K562 (cell line): ENCODE measurements around the gene HLA-DMB. TPM values are rescaled to one million over a fixed set of nuclear protein-coding genes. Genes with fewer than 3 reads are reported as not detected.

Experiments used
- ATAC-seq: fragments of 200-7000 bp; cut with Tn5 transposase; 3 replicates; pipeline ENCODE4 v1.9.1; 2020; ENCODE audit warnings: moderate library complexity
- BruUV-seq: library from RNA; stranded (reverse); fragments of 400-500 nt; replicated peaks from 2 replicates; lab custom pipeline; 2021; lab: Mats Ljungman, UMichigan
- CTCF ChIA-PET: fragments of 300-600 bp; formaldehyde crosslinking; extraction: SDS; loops from one replicate; lab custom pipeline; 2021; ENCODE audit warnings: low intra/inter-chr PET ratio; lab: Yijun Ruan, JAX
- POLR2A ChIA-PET: fragments of 300-600, 350-650 bp; sonication (Branson Sonifier 250); formaldehyde crosslinking; extraction: SDS; loops from one replicate; lab custom pipeline; 2021; ENCODE audit warnings: antibody characterized with exemption, inconsistent platforms; lab: Yijun Ruan, JAX
- DNase-seq, 4 experiments: peaks; one replicate each; pipeline versions ENCODE4 v3.0.0 to v3.0.0-alpha.2; 2011 to 2018; ENCODE audit warnings: low spot score in 3 of 4, mixed read lengths in 3 of 4; ENCODE audit errors: extremely low read depth in 1 of 4
- FAIRE-seq: peaks from 2 replicates; lab custom pipeline; 2011; peaks lifted over from hg19 to GRCh38; lab: Jason Lieb, UNC
- H2AFZ ChIP-seq: 2 replicates; pipeline ENCODE4 v1.6.0; 2011; ENCODE audit warnings: low read depth, low read length, control low read depth, inconsistent platforms
- H3K27ac ChIP-seq: fragments of 200-600 bp; 3 replicates; pipeline ENCODE4 v1.8.0; 2011; ENCODE audit warnings: low read depth, mild to moderate bottlenecking, control low read depth, inconsistent platforms, low read length, moderate library complexity, mixed read lengths; ENCODE audit errors: extremely low read depth
- H3K27me3 ChIP-seq, 2 experiments: fragments of 300-600 bp in 1 of 2; 2 replicates in 1 of 2; 3 replicates in 1 of 2; pipeline versions ENCODE4 v1.6.0 to v1.8.0; 2011; ENCODE audit warnings: inconsistent platforms in 2 of 2, low read length in 2 of 2, mild to moderate bottlenecking in 1 of 2, mixed read lengths in 1 of 2, moderate library complexity in 1 of 2; ENCODE audit not compliant: control insufficient read depth in 2 of 2, insufficient read depth in 2 of 2
- H3K36me3 ChIP-seq: fragments of 300-600 bp; 3 replicates; pipeline ENCODE4 v1.8.0; 2011; ENCODE audit warnings: mild to moderate bottlenecking, low read length, inconsistent platforms; ENCODE audit not compliant: control insufficient read depth, insufficient read depth
- H3K4me1 ChIP-seq, 2 experiments: fragments of 200-600 bp in 1 of 2; replicated peaks in 1 of 2; 2 replicates in 1 of 2; 3 replicates in 1 of 2; pipeline versions ENCODE4 v1.5.1 to v1.8.0; 2011; ENCODE audit warnings: inconsistent platforms in 2 of 2, low read length in 2 of 2, mild to moderate bottlenecking in 1 of 2, mixed read lengths in 1 of 2, moderate library complexity in 1 of 2; ENCODE audit not compliant: control insufficient read depth in 2 of 2, insufficient read depth in 2 of 2
- H3K4me2 ChIP-seq: 2 replicates; pipeline ENCODE4 v1.6.1; 2011; ENCODE audit warnings: low read length, control low read depth, inconsistent platforms, mixed read lengths; ENCODE audit not compliant: insufficient read depth
- H3K4me3 ChIP-seq: fragments of 200-600 bp; sonication (generic), shearing (Covaris generic); 2 replicates; pipeline ENCODE4 v1.5.1; 2016; ENCODE audit warnings: control low read depth, inconsistent platforms
- H3K79me2 ChIP-seq: fragments of 200-600 bp; 3 replicates; pipeline ENCODE4 v1.8.0; 2011; ENCODE audit warnings: low read length, inconsistent platforms; ENCODE audit not compliant: control insufficient read depth, insufficient read depth
- H3K9ac ChIP-seq, 2 experiments: 2 replicates each; pipeline versions ENCODE4 v1.6.0 to v1.6.1; 2011; ENCODE audit warnings: low read depth in 2 of 2, low read length in 2 of 2, control low read depth in 1 of 2, inconsistent platforms in 1 of 2, mild to moderate bottlenecking in 1 of 2, mixed read lengths in 1 of 2; ENCODE audit not compliant: insufficient read depth in 1 of 2
- H3K9me1 ChIP-seq: one replicate; pipeline ENCODE4 v1.6.0; 2011; ENCODE audit warnings: inconsistent platforms, mild to moderate bottlenecking, low read length, moderate library complexity; ENCODE audit not compliant: control insufficient read depth, insufficient read depth
- H3K9me3 ChIP-seq: replicated peaks from 2 replicates; pipeline ENCODE4 v1.5.1; 2011; ENCODE audit warnings: low read depth, low read length, inconsistent platforms; ENCODE audit not compliant: control insufficient read depth, insufficient read depth
- H4K20me1 ChIP-seq: replicated peaks from 2 replicates; pipeline ENCODE4 v1.6.1; 2011; ENCODE audit warnings: low read length, inconsistent platforms, mixed read lengths; ENCODE audit not compliant: control insufficient read depth, insufficient read depth
- CBFA2T3 ChIP-seq: fragments of 450-650 bp; IDR thresholded peaks from 2 replicates; pipeline ENCODE4 v1.6.1; 2017
- RBM39 ChIP-seq: fragments of 200-400 bp; formaldehyde crosslinking; optimal IDR thresholded peaks from 2 replicates; pipeline ENCODE3; 2018; ENCODE audit warnings: low read depth, low read length
- ZNF282 ChIP-seq: sonication (generic); formaldehyde crosslinking; IDR thresholded peaks from 2 replicates; pipeline ENCODE4 v1.8.1; 2023; ENCODE audit warnings: missing genetic modification reagents
- WGBS: fragments of 100-300 bp; shearing (Covaris generic); methylation state at CpG from one replicate; pipeline ENCODE4 v1.1.6; 2016; ENCODE audit warnings: low coverage, mixed read lengths; ENCODE audit not compliant: insufficient coverage; ENCODE audit errors: missing lambda C conversion rate; 5-methylcytosine and 5-hydroxymethylcytosine counted together
- in situ Hi-C: fragments of 300-500 bp; cut with MboI; formaldehyde crosslinking; loops from 4 replicates; pipeline ENCODE4 v1.15.0; 2018; ENCODE audit warnings: inconsistent platforms, mixed read lengths
- intact Hi-C: fragments of 100-400 bp; cut with micrococcal nuclease; formaldehyde crosslinking; loops from 2 replicates; pipeline ENCODE4 v1.14.2; 2022
- polyA plus RNA-seq, 8 experiments: library from polyadenylated mRNA; depleted of rRNA in 4 of 8; stranded (reverse) in 5 of 8; unstranded in 3 of 8; fragments of >200 nt; fragmentation: Nextera tagmentation in 2 of 8; fragmentation: Illumina TruSeq in 1 of 8; extraction: Ambion mirVana in 2 of 8; extraction: Trizol in 1 of 8; gene quantifications; 2 replicates each; pipeline versions ENCODE4 v1.2.1 to v1.2.3, GENCODE V29; 2011 to 2014; ENCODE audit warnings: inconsistent platforms in 1 of 8, missing spikeins in 1 of 8
- total RNA-seq, 7 experiments: library from RNA; depleted of rRNA in 6 of 7; stranded (reverse); fragments of >200 nt in 6 of 7; fragmentation: Illumina TruSeq in 2 of 7; extraction: Trizol in 2 of 7; gene quantifications; 2 replicates each; pipeline versions ENCODE4 v1.2.1 to v1.2.3, GENCODE V29; 2011 to 2021; ENCODE audit warnings: low replicate concordance in 1 of 7
- TF ChIP-seq, protein P1 (sequence below): sonication (generic); formaldehyde crosslinking; IDR thresholded peaks from 2 replicates; pipeline ENCODE4 v1.8.0; 2023; ENCODE audit warnings: missing genetic modification reagents, mild to moderate bottlenecking, borderline replicate concordance
- TF ChIP-seq, protein P2 (sequence below): sonication (generic); formaldehyde crosslinking; IDR thresholded peaks from 2 replicates; pipeline ENCODE4 v1.5.0; 2020; ENCODE audit warnings: missing genetic modification reagents
- TF ChIP-seq, protein P3 (sequence below), 3 experiments: fragments of 200-800 bp in 1 of 3; sonication (Bioruptor generic) in 1 of 3; sonication (generic) in 1 of 3; formaldehyde crosslinking in 1 of 3; IDR thresholded peaks; 2 replicates each; pipeline versions ENCODE4 v1.6.1 to v1.8.0; 2016 to 2022; ENCODE audit warnings: mild to moderate bottlenecking in 2 of 3, missing compliant biosample characterization in 2 of 3, missing genetic modification characterization in 2 of 3, missing genetic modification reagents in 1 of 3

Gene HLA-DMB
- total and polyA plus RNA-seq, 9 of the 15 experiments (the other 6 are each of a cell fraction or from before 2014, with no cell fraction given), result 0.38 TPM; not detected in 8

DNA sequence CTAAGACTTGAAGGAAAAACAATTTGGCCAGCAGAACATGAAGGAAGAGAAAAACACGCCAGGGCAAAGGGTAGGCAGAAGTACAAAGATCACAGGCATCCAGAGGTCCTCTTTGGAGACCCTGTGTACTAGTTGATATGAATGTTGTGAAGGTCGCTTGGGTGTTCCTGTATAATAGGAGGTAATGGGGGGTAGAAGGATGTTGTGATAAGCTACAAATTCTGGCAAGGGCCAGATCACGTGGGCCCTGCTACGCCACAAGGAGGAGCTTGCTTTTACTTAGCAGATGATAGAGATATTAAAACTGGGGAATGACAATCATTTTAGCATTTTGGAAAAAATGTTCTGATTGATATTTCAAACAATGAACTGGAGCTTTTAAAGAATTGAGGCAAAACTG, 12.9 kb upstream of the HLA-DMB start:
- Histone ChIP-seq H3K4me1 (no peaks in the 10 kb centered on the region; a peak in 1 of 5 replicates), H3K27me3 (peaks cover 2 to 23% of the 10 kb centered on the region in 2 experiments; a peak in 3 of 5 replicates), H4K20me1 (no peaks in the 10 kb centered on the region), H3K4me2 (no peak overlapping the region)
- POLR2A ChIA-PET, result interaction anchor here (0.6 to 13.5 kb wide), 10 partner anchors 10 to 1106 kb away, joined by 3 to 309 read pairs (median 4); partner anchors contain the start of genes BRD2 and TAP1
- no TSS peak for BruUV-seq
- in situ Hi-C loops (loop anchor here (25.0 kb wide), 1 partner anchor 1416 kb away; the partner anchor contains the start of genes ATP6V1G2, DDX39B, MCCD1 and NFKBIL1), intact Hi-C loops (no loop called here)
- no peak for FAIRE-seq
- TF ChIP-seq, protein P1, sequence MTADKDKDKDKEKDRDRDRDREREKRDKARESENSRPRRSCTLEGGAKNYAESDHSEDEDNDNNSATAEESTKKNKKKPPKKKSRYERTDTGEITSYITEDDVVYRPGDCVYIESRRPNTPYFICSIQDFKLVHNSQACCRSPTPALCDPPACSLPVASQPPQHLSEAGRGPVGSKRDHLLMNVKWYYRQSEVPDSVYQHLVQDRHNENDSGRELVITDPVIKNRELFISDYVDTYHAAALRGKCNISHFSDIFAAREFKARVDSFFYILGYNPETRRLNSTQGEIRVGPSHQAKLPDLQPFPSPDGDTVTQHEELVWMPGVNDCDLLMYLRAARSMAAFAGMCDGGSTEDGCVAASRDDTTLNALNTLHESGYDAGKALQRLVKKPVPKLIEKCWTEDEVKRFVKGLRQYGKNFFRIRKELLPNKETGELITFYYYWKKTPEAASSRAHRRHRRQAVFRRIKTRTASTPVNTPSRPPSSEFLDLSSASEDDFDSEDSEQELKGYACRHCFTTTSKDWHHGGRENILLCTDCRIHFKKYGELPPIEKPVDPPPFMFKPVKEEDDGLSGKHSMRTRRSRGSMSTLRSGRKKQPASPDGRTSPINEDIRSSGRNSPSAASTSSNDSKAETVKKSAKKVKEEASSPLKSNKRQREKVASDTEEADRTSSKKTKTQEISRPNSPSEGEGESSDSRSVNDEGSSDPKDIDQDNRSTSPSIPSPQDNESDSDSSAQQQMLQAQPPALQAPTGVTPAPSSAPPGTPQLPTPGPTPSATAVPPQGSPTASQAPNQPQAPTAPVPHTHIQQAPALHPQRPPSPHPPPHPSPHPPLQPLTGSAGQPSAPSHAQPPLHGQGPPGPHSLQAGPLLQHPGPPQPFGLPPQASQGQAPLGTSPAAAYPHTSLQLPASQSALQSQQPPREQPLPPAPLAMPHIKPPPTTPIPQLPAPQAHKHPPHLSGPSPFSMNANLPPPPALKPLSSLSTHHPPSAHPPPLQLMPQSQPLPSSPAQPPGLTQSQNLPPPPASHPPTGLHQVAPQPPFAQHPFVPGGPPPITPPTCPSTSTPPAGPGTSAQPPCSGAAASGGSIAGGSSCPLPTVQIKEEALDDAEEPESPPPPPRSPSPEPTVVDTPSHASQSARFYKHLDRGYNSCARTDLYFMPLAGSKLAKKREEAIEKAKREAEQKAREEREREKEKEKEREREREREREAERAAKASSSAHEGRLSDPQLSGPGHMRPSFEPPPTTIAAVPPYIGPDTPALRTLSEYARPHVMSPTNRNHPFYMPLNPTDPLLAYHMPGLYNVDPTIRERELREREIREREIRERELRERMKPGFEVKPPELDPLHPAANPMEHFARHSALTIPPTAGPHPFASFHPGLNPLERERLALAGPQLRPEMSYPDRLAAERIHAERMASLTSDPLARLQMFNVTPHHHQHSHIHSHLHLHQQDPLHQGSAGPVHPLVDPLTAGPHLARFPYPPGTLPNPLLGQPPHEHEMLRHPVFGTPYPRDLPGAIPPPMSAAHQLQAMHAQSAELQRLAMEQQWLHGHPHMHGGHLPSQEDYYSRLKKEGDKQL (CRISPR knock-in tag), result no peak
- TF ChIP-seq RBM39 (no peak), ZNF282 (CRISPR knock-in tag) (no peak), CBFA2T3 (no peak)
- TF ChIP-seq, protein P2, sequence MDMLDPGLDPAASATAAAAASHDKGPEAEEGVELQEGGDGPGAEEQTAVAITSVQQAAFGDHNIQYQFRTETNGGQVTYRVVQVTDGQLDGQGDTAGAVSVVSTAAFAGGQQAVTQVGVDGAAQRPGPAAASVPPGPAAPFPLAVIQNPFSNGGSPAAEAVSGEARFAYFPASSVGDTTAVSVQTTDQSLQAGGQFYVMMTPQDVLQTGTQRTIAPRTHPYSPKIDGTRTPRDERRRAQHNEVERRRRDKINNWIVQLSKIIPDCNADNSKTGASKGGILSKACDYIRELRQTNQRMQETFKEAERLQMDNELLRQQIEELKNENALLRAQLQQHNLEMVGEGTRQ (CRISPR knock-in tag), result peak; percentile 74
- TF ChIP-seq, protein P3, sequence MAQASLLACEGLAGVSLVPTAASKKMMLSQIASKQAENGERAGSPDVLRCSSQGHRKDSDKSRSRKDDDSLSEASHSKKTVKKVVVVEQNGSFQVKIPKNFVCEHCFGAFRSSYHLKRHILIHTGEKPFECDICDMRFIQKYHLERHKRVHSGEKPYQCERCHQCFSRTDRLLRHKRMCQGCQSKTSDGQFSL (CRISPR knock-in tag; IDR thresholded peaks at IDR 0.05), result no peak
- TF ChIP-seq, protein P3 (tag; IDR thresholded peaks at IDR 0.05), result no peak
- TF ChIP-seq, all 486 proteins: peak for 1
- H3K9ac ChIP-seq, result no peak overlapping the region
- no peaks in the 10 kb centered on the region for H3K9me3 ChIP-seq
- H3K4me3 ChIP-seq, result no peak overlapping the region
- H3K79me2 ChIP-seq, result no peaks in the 10 kb centered on the region
- H3K27ac ChIP-seq, result no peak overlapping the region
- no peak overlapping the region for H2AFZ ChIP-seq
- DNase-seq, result no peak
- H3K36me3 ChIP-seq, result no peaks in the 10 kb centered on the region
- no peak for ATAC-seq
- no peaks in the 10 kb centered on the region for H3K9me1 ChIP-seq
- CTCF ChIA-PET, result no interaction called here
- WGBS, result 7% methylated on average over 4 of the region's 4 CpGs
